ENCODE measurements around the gene LDB3.

Gene LDB3

GRCh38 chr10:86773498-86773897 lies 105.2 kb downstream of the LDB3 start:
- DNase-seq = no peak

GRCh38 chr10:86775056-86775869 lies 107.0 kb downstream of the LDB3 start:
- DNase-seq = no peak

- no peak for DNase-seq
Measured at GRCh38 chr10:86775870-86776180, 107.5 kb downstream of the LDB3 start.

GRCh38 chr10:86779220-86780017 lies 111.1 kb downstream of the LDB3 start:
- DNase-seq = no peak

GRCh38 chr10:86782701-86783418 lies 114.5 kb downstream of the LDB3 start:
- DNase-seq = no peak

- no peak for DNase-seq
Measured at GRCh38 chr10:86785037-86785436, 116.7 kb downstream of the LDB3 start.

Data from NCI-H1417 (cell line).